Endothelial cell of umbilical vein (primary cell): Measurements from ENCODE around the gene LRP1B. TPM values are rescaled to one million over a fixed set of nuclear protein-coding genes. Genes with fewer than 3 reads are reported as not detected.

Experiments used
- BruUV-seq: library from RNA; stranded (reverse); fragments of 400-500 nt; replicated peaks from 2 replicates; lab custom pipeline; 2021; lab: Mats Ljungman, UMichigan
- CTCF ChIA-PET: fragments of 300-600, 350-600 bp; sonication (Branson Sonifier 250); formaldehyde crosslinking; loops from one replicate; lab custom pipeline; 2021; ENCODE audit warnings: antibody characterized with exemption, inconsistent platforms; lab: Charles Lee
- POLR2A ChIA-PET: fragments of 300-600, 350-600 bp; sonication (Branson Sonifier 250); formaldehyde crosslinking; loops from one replicate; lab custom pipeline; 2021; ENCODE audit warnings: antibody characterized with exemption, inconsistent platforms; lab: Charles Lee
- DNase-seq: peaks from one replicate; pipeline ENCODE4 v3.0.0-alpha.2; 2011; ENCODE audit warnings: low read depth, low spot score
- FAIRE-seq: peaks from 2 replicates; lab custom pipeline; 2011; peaks lifted over from hg19 to GRCh38; lab: Jason Lieb, UNC
- H2AFZ ChIP-seq: 2 replicates; pipeline ENCODE4 v1.6.0; 2012; ENCODE audit warnings: low read depth, low read length, control low read depth, inconsistent platforms
- H3K27ac ChIP-seq: 2 replicates; pipeline ENCODE4 v1.5.1; 2011; ENCODE audit warnings: low read depth, mild to moderate bottlenecking, control low read depth, low read length, moderate library complexity; ENCODE audit not compliant: insufficient read depth
- H3K27me3 ChIP-seq, 2 experiments: 2 replicates each; pipeline versions ENCODE4 v1.6.0 to v1.6.1; 2011; ENCODE audit warnings: low read length in 2 of 2, mixed read lengths in 1 of 2; ENCODE audit not compliant: control insufficient read depth in 2 of 2, insufficient read depth in 2 of 2
- H3K36me3 ChIP-seq, 2 experiments: 2 replicates in 1 of 2; 3 replicates in 1 of 2; pipeline ENCODE4 v1.5.1; 2011; ENCODE audit warnings: low read length in 2 of 2, mild to moderate bottlenecking in 1 of 2, moderate library complexity in 1 of 2; ENCODE audit not compliant: control insufficient read depth in 2 of 2, insufficient read depth in 2 of 2; ENCODE audit errors: extremely low read depth in 1 of 2
- H3K4me1 ChIP-seq: 3 replicates; pipeline ENCODE4 v1.5.1; 2011; ENCODE audit warnings: mild to moderate bottlenecking, low read length; ENCODE audit not compliant: control insufficient read depth, insufficient read depth; ENCODE audit errors: extremely low read depth
- H3K4me2 ChIP-seq: 2 replicates; pipeline ENCODE4 v1.6.1; 2011; ENCODE audit warnings: low read length, control low read depth, mixed read lengths; ENCODE audit not compliant: insufficient read depth
- H3K4me3 ChIP-seq, 3 experiments: fragments of 200-600 bp in 1 of 3; sonication (generic), shearing (Covaris generic) in 1 of 3; replicated peaks in 1 of 3; 2 replicates each; pipeline ENCODE4 v1.5.1; 2011 to 2016; ENCODE audit warnings: control low read depth in 3 of 3, low read length in 3 of 3, mild to moderate bottlenecking in 2 of 3, inconsistent platforms in 1 of 3, low read depth in 1 of 3, moderate library complexity in 1 of 3; ENCODE audit not compliant: insufficient read depth in 1 of 3
- H3K79me2 ChIP-seq: 2 replicates; pipeline ENCODE4 v1.6.0; 2012; ENCODE audit warnings: low read length, inconsistent platforms; ENCODE audit not compliant: control insufficient read depth, insufficient read depth
- H3K9ac ChIP-seq: replicated peaks from 2 replicates; pipeline ENCODE3; 2011; ENCODE audit warnings: low read length, control low read depth; ENCODE audit not compliant: insufficient read depth; ENCODE audit errors: extremely low read depth
- H3K9me1 ChIP-seq: replicated peaks from 3 replicates; pipeline ENCODE4 v1.6.0; 2011; ENCODE audit warnings: mild to moderate bottlenecking, low read length; ENCODE audit not compliant: control insufficient read depth, insufficient read depth; ENCODE audit errors: extremely low read depth
- H3K9me3 ChIP-seq: replicated peaks from 2 replicates; pipeline ENCODE4 v1.5.1; 2012; ENCODE audit warnings: low read length, inconsistent platforms; ENCODE audit not compliant: control insufficient read depth, insufficient read depth
- H4K20me1 ChIP-seq: replicated peaks from 2 replicates; pipeline ENCODE3; 2011; ENCODE audit warnings: mild to moderate bottlenecking, low read length; ENCODE audit not compliant: control insufficient read depth, insufficient read depth; ENCODE audit errors: extremely low read depth
- EZH2 ChIP-seq: IDR thresholded peaks from 2 replicates; pipeline ENCODE4 v1.6.1; 2012; ENCODE audit warnings: borderline replicate concordance, low read depth, mild to moderate bottlenecking, moderate library complexity, low read length, inconsistent platforms; ENCODE audit not compliant: severe bottlenecking
- FOS ChIP-seq: IDR thresholded peaks from 2 replicates; pipeline ENCODE4 v1.6.1; 2011; ENCODE audit warnings: mild to moderate bottlenecking, low read length, moderate library complexity, borderline replicate concordance; ENCODE audit not compliant: insufficient read depth
- MYC ChIP-seq: IDR thresholded peaks from one replicate; pipeline ENCODE4 v1.6.1; 2011; ENCODE audit warnings: mild to moderate bottlenecking, low read depth, low read length
- POLR2AphosphoS5 ChIP-seq: IDR thresholded peaks from 2 replicates; pipeline ENCODE4 v1.6.1; 2012; ENCODE audit warnings: low read depth, mild to moderate bottlenecking, control low read depth, low read length, moderate library complexity; ENCODE audit not compliant: insufficient read depth
- dilution Hi-C: fragments of 300-500 bp; cut with MboI; formaldehyde crosslinking; loops from one replicate; pipeline ENCODE4 v1.15.0; 2019; ENCODE audit warnings: low sequenced_read_pairs; ENCODE audit not compliant: extremely low pct_ligation_motif_present
- intact Hi-C: fragments of 100-400 bp; cut with micrococcal nuclease; formaldehyde crosslinking; loops from one replicate; pipeline ENCODE4 v1.10.0; 2022
- polyA plus RNA-seq, 4 experiments: library from polyadenylated mRNA; depleted of rRNA in 3 of 4; stranded (reverse) in 3 of 4; unstranded in 1 of 4; fragments of >200 nt; gene quantifications; 2 replicates each; pipeline versions ENCODE4 v1.2.1 to v1.2.3, GENCODE V29; 2011 to 2012; ENCODE audit warnings: missing spikeins in 1 of 4
- total RNA-seq: library from RNA; stranded (reverse); gene quantifications from 2 replicates; pipeline ENCODE4 v1.2.3, GENCODE V29; 2021
- TF ChIP-seq, protein P1 (sequence below): IDR thresholded peaks from 2 replicates; pipeline ENCODE4 v1.6.1; 2011; ENCODE audit not compliant: insufficient read depth, insufficient read length
- TF ChIP-seq, protein P2 (sequence below), 2 donors: IDR thresholded peaks; 1 replicate in 1 of 2; 2 replicates in 1 of 2; pipeline ENCODE4 v1.5.1; 2011; ENCODE audit warnings: low read length in 2 of 2, mild to moderate bottlenecking in 2 of 2, moderate library complexity in 2 of 2, control low read depth in 1 of 2, inconsistent platforms in 1 of 2, low read depth in 1 of 2; ENCODE audit not compliant: insufficient read depth in 1 of 2; ENCODE audit errors: extremely low read depth in 1 of 2

Gene LRP1B
- total and polyA plus RNA-seq, 2 donors (not counting 3 experiments of a cell fraction or from before 2014, with no cell fraction given) = 0.03 to 0.07 TPM

DNA sequence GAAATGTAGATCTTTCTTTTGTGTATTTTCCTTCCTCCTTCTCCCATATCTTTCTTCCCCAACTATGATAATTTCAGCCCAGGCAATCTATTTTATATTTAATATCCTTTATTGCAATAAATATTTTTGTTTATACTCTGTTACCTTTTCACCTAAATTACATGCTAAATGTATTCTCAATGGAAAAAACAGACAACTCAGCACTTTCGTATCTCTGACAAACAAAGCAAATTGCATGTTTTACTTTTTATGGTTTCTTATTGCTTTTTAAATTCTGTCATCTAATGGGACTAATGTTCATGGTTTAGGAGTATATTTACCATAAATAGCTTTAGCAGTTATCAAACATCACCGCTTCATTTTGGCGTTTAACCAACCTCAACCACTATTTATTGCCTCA, 74.0 kb downstream of the LRP1B start:
- FAIRE-seq (no peak), DNase-seq (no peak)
- H3K9me1 ChIP-seq = no peaks in the 10 kb centered on the region
- no peaks in the 10 kb centered on the region for H3K27me3 ChIP-seq
- intact Hi-C loops = no loop called here
- no peak overlapping the region for H2AFZ ChIP-seq
- dilution Hi-C loops = no loop called here
- H3K9me3 ChIP-seq = no peaks in the 10 kb centered on the region
- H3K4me2 ChIP-seq = no peak overlapping the region
- no peaks in the 10 kb centered on the region for H3K79me2 ChIP-seq
- BruUV-seq = no TSS peak
- H4K20me1 ChIP-seq = no peaks in the 10 kb centered on the region
- no peaks in the 10 kb centered on the region for H3K36me3 ChIP-seq
- H3K4me1 ChIP-seq = no peaks in the 10 kb centered on the region
- H3K27ac ChIP-seq = no peak overlapping the region
- H3K4me3 ChIP-seq = no peak overlapping the region
- TF ChIP-seq POLR2AphosphoS5 (no peak), FOS (no peak), EZH2 (no peak), MYC (no peak)
- TF ChIP-seq, protein P1, sequence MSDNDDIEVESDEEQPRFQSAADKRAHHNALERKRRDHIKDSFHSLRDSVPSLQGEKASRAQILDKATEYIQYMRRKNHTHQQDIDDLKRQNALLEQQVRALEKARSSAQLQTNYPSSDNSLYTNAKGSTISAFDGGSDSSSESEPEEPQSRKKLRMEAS = no peak
- TF ChIP-seq, protein P2, sequence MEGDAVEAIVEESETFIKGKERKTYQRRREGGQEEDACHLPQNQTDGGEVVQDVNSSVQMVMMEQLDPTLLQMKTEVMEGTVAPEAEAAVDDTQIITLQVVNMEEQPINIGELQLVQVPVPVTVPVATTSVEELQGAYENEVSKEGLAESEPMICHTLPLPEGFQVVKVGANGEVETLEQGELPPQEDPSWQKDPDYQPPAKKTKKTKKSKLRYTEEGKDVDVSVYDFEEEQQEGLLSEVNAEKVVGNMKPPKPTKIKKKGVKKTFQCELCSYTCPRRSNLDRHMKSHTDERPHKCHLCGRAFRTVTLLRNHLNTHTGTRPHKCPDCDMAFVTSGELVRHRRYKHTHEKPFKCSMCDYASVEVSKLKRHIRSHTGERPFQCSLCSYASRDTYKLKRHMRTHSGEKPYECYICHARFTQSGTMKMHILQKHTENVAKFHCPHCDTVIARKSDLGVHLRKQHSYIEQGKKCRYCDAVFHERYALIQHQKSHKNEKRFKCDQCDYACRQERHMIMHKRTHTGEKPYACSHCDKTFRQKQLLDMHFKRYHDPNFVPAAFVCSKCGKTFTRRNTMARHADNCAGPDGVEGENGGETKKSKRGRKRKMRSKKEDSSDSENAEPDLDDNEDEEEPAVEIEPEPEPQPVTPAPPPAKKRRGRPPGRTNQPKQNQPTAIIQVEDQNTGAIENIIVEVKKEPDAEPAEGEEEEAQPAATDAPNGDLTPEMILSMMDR (IDR thresholded peaks at IDR 0.05; ENCODE audit: extremely low read depth in 1 of 2, insufficient read depth in 1 of 2, low read depth in 1 of 2, low read length in 2 of 2) = no peak
- CTCF ChIA-PET = no interaction called here
- no peak overlapping the region for H3K9ac ChIP-seq
- POLR2A ChIA-PET = no interaction called here
